Measurements from ENCODE around the gene SFRP5. TPM values are rescaled to one million over a fixed set of nuclear protein-coding genes. Genes with fewer than 3 reads are reported as not detected.

Gene SFRP5
- total RNA-seq, 4 donors from 2014 or later: 0.24 to 59.1 TPM; not detected in 2

DNA sequence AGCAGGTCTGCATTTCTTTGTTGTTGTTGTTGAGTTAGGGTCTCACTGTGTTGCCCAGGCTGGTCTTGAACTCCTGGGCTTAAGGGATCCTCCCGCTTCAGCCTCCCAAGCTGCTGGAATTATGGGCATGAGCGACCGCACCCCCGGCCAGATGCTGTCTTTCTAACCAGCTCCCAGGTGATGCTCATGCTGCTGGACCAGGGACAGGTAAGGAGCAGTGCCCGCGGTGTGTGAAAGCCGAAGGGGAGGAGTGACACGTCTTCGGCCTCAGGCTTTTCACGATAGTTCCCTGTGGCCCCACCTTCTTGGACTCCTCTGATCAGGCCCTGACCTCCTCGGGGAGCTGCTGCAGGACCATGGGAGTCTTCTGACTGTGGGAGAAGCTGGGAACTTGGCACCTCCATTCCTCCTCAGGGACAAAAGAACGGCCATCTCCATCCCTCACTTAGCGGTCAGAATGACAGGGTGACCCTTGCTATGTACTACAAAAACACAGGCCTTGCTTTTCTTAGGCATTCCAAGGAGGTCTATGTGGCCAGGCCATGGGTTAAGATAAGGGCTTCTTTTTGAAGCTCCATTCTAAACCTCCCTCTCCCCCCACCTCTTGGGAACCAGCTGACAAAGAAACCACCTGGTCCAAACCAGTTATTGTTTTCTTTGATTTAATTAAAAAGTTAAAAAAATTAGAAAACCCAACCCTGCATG is 5.5 kb downstream of the SFRP5 start:
- Histone ChIP-seq H3K4me1 (no peaks in the 10 kb centered on the region), H3K27ac (no peak overlapping the region), H3K4me3 (no peak overlapping the region), H3K9me3 (no peaks in the 10 kb centered on the region), H3K36me3 (no peaks in the 10 kb centered on the region), H3K27me3 (peaks cover 0 to 6% of the 10 kb centered on the region in 2 donors)
- intact Hi-C loops (cut with DNase I; ENCODE audit: low total_unique reads): no loop called here
- TF ChIP-seq CTCF (IDR thresholded peaks at IDR 0.05) (no peak), POLR2A (IDR thresholded peaks at IDR 0.05) (no peak)
- DNase-seq: no peak

GRCh38 chr10:97765201-97765600 is 6.6 kb downstream of the SFRP5 start:
- no peaks in the 10 kb centered on the region for H3K36me3 ChIP-seq
- intact Hi-C loops (cut with DNase I; ENCODE audit: low total_unique reads): no loop called here
- no peaks in the 10 kb centered on the region for H3K4me1 ChIP-seq
- DNase-seq: no peak
- no peak overlapping the region for H3K27ac ChIP-seq
- H3K4me3 ChIP-seq: no peak overlapping the region
- no peaks in the 10 kb centered on the region for H3K27me3 ChIP-seq
- H3K9me3 ChIP-seq: no peaks in the 10 kb centered on the region
- TF ChIP-seq CTCF (IDR thresholded peaks at IDR 0.05) (no peak), POLR2A (IDR thresholded peaks at IDR 0.05) (no peak)

DNA sequence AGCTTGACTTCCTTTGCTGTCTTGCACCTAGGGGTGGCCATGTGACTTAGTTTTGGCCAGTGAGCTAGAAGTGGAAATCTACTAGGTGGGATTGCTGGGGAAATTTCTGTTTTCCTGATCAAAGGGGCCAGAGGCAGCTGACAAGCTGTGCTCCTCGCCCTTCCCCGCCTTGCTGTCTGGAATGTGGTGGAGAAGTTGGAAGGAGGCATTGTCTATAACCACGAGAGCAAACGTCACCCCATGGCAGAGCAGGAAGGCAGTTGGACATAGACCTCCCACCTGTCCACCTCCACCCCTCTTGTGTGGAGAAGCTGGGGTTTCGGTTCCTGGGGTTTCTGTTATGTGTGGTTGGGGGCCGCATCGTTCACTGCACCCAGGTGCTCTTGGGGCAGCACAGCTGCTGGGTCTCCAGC is 7.3 kb downstream of the SFRP5 start:
- intact Hi-C loops (cut with DNase I; ENCODE audit: low total_unique reads): no loop called here
- no peaks in the 10 kb centered on the region for H3K4me1 ChIP-seq
- H3K27ac ChIP-seq: no peak overlapping the region
- H3K9me3 ChIP-seq: no peaks in the 10 kb centered on the region
- TF ChIP-seq POLR2A (IDR thresholded peaks at IDR 0.05) (no peak), CTCF (IDR thresholded peaks at IDR 0.05) (no peak)
- DNase-seq: no peak
- no peak overlapping the region for H3K4me3 ChIP-seq
- H3K36me3 ChIP-seq: no peaks in the 10 kb centered on the region
- H3K27me3 ChIP-seq: no peaks in the 10 kb centered on the region

- TF ChIP-seq POLR2A (IDR thresholded peaks at IDR 0.05) (no peak), CTCF (IDR thresholded peaks at IDR 0.05) (no peak)
- Histone ChIP-seq H3K36me3 (no peaks in the 10 kb centered on the region), H3K4me1 (no peaks in the 10 kb centered on the region), H3K27ac (no peak overlapping the region), H3K9me3 (no peaks in the 10 kb centered on the region), H3K27me3 (no peaks in the 10 kb centered on the region), H3K4me3 (no peak overlapping the region)
- intact Hi-C loops (cut with DNase I; ENCODE audit: low total_unique reads): no loop called here
- DNase-seq: no peak
Measured at GRCh38 chr10:97763947-97764346, 7.9 kb downstream of the SFRP5 start.

DNA sequence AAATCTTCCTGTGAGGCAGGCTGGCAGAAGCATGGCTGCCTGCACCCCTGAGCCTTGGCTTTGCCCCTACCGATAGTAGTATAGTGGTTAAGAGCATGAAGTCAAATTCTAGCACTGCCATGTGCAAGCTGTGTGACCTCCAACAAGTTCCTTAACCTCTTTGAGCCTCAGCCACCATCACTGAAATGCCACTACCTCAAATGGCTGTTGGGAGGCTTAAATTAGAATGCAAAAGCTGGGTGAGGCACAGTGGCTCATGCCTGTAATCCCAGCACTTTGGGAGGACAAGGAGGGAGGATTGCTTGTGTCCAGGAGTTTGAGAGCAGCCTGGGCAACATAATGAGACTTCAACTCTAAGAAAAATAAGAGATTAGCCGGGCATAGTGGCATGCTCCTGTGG is 8.4 kb downstream of the SFRP5 start:
- no peak overlapping the region for H3K27ac ChIP-seq
- intact Hi-C loops (cut with DNase I; ENCODE audit: low total_unique reads): no loop called here

More for the DNA sequence above, 8.4 kb downstream of the SFRP5 start:
- no peak for TF ChIP-seq POLR2A (IDR thresholded peaks at IDR 0.05)
- no peak for TF ChIP-seq CTCF (IDR thresholded peaks at IDR 0.05)
- no peaks in the 10 kb centered on the region for H3K27me3 ChIP-seq
- no peak overlapping the region for H3K4me3 ChIP-seq
- no peaks in the 10 kb centered on the region for H3K4me1 ChIP-seq
- H3K9me3 ChIP-seq: no peaks in the 10 kb centered on the region
- no peak for DNase-seq
- no peaks in the 10 kb centered on the region for H3K36me3 ChIP-seq

Data from uterus (tissue), 4 donors.